IMR-90 (cell line): ENCODE measurements around the gene PHEX. TPM values are rescaled to one million over a fixed set of nuclear protein-coding genes. Genes with fewer than 3 reads are reported as not detected.

ENCODE experiments used
- ATAC-seq: fragments of 200-7000 bp; cut with Tn5 transposase; 2 replicates; pipeline ENCODE4 v1.9.1; 2020; ENCODE audit warnings: low read depth, mild to moderate bottlenecking, moderate library complexity
- BruUV-seq: library from RNA; stranded (reverse); fragments of 400-500 nt; replicated peaks from 2 replicates; lab custom pipeline; 2021; lab: Mats Ljungman, UMichigan
- CTCF ChIA-PET: fragments of 300-600 bp; formaldehyde crosslinking; extraction: SDS; loops from one replicate; lab custom pipeline; 2021; ENCODE audit warnings: antibody characterized with exemption; lab: Yijun Ruan, JAX
- POLR2A ChIA-PET: fragments of 300-600 bp; sonication (Branson Sonifier 250); formaldehyde crosslinking; loops from one replicate; lab custom pipeline; 2022; ENCODE audit warnings: antibody characterized with exemption; ENCODE audit not compliant: unreplicated experiment; lab: Charles Lee
- DNase-seq: peaks from one replicate; pipeline ENCODE4 v3.0.0; 2013
- H2AFZ ChIP-seq: replicated peaks from 2 replicates; pipeline ENCODE3; 2013; ENCODE audit warnings: low read length, mild to moderate bottlenecking; ENCODE audit not compliant: poor library complexity
- H2AK5ac ChIP-seq: 2 replicates; pipeline ENCODE4 v1.6.1; 2013; ENCODE audit warnings: low read depth, low read length, inconsistent platforms
- H2AK9ac ChIP-seq: replicated peaks from 2 replicates; pipeline ENCODE3; 2013; ENCODE audit warnings: mild to moderate bottlenecking, low read depth, low read length, moderate library complexity; ENCODE audit not compliant: poor library complexity
- H2BK120ac ChIP-seq: 2 replicates; pipeline ENCODE4 v1.6.1; 2013; ENCODE audit warnings: low read depth, low read length, inconsistent platforms
- H2BK15ac ChIP-seq: 3 replicates; pipeline ENCODE4 v1.6.1; 2013; ENCODE audit warnings: low read depth, low read length, inconsistent platforms
- H2BK20ac ChIP-seq: 2 replicates; pipeline ENCODE4 v1.6.1; 2013; ENCODE audit warnings: low read depth, mild to moderate bottlenecking, inconsistent platforms, low read length, moderate library complexity
- H2BK5ac ChIP-seq: 2 replicates; pipeline ENCODE4 v1.6.1; 2013; ENCODE audit warnings: mild to moderate bottlenecking, low read depth, low read length, inconsistent platforms; ENCODE audit not compliant: poor library complexity, severe bottlenecking
- H3K14ac ChIP-seq: replicated peaks from 2 replicates; pipeline ENCODE4 v1.6.1; 2013; ENCODE audit warnings: low read depth, low read length, inconsistent platforms
- H3K18ac ChIP-seq: 2 replicates; pipeline ENCODE4 v1.6.1; 2013; ENCODE audit warnings: low read depth, low read length, control low read depth
- H3K23ac ChIP-seq: 2 replicates; pipeline ENCODE4 v1.6.1; 2013; ENCODE audit warnings: low read depth, low read length, inconsistent platforms
- H3K27ac ChIP-seq: 2 replicates; pipeline ENCODE4 v1.5.1; 2013; ENCODE audit warnings: mild to moderate bottlenecking, control low read depth, low read length; ENCODE audit not compliant: insufficient read depth
- H3K27me3 ChIP-seq: 2 replicates; pipeline ENCODE4 v1.6.1; 2013; ENCODE audit warnings: low read length; ENCODE audit not compliant: control insufficient read depth, insufficient read depth
- H3K36me3 ChIP-seq: 2 replicates; pipeline ENCODE4 v1.6.1; 2013; ENCODE audit warnings: low read length, mixed read lengths; ENCODE audit not compliant: control insufficient read depth, insufficient read depth
- H3K4ac ChIP-seq: 2 replicates; pipeline ENCODE4 v1.6.1; 2013; ENCODE audit warnings: low read depth, low read length, inconsistent platforms
- H3K4me1 ChIP-seq: 2 replicates; pipeline ENCODE4 v1.6.1; 2013; ENCODE audit warnings: low read length, mixed read lengths; ENCODE audit not compliant: control insufficient read depth, insufficient read depth
- H3K4me2 ChIP-seq: 2 replicates; pipeline ENCODE4 v1.6.1; 2013; ENCODE audit warnings: low read depth, mild to moderate bottlenecking, control low read depth, low read length, moderate library complexity
- H3K4me3 ChIP-seq: 2 replicates; pipeline ENCODE4 v1.5.1; 2013; ENCODE audit warnings: low read depth, mild to moderate bottlenecking, control low read depth, low read length, moderate library complexity; ENCODE audit not compliant: insufficient read depth
- H3K56ac ChIP-seq: 2 replicates; pipeline ENCODE4 v1.6.1; 2013; ENCODE audit warnings: low read length, inconsistent platforms; ENCODE audit not compliant: insufficient read depth; ENCODE audit errors: extremely low read depth
- H3K79me1 ChIP-seq, 2 experiments: 2 replicates each; pipeline ENCODE4 v1.6.1; 2013; ENCODE audit warnings: low read length in 2 of 2, inconsistent platforms in 1 of 2, low read depth in 1 of 2
- H3K9ac ChIP-seq: 2 replicates; pipeline ENCODE4 v1.6.1; 2013; ENCODE audit warnings: low read depth, low read length, control low read depth
- H3K9me1 ChIP-seq: 2 replicates; pipeline ENCODE4 v1.6.1; 2013; ENCODE audit warnings: low read length, inconsistent platforms; ENCODE audit not compliant: insufficient read depth
- H3K9me3 ChIP-seq: 2 replicates; pipeline ENCODE4 v1.6.1; 2013; ENCODE audit warnings: low read length; ENCODE audit not compliant: control insufficient read depth, insufficient read depth
- H4K20me1 ChIP-seq: 2 replicates; pipeline ENCODE4 v1.6.1; 2013; ENCODE audit warnings: low read length, inconsistent platforms; ENCODE audit not compliant: insufficient read depth
- H4K5ac ChIP-seq: 2 replicates; pipeline ENCODE4 v1.6.1; 2013; ENCODE audit warnings: mild to moderate bottlenecking, low read depth, low read length, control low read depth
- H4K8ac ChIP-seq, 2 experiments: 2 replicates each; pipeline ENCODE4 v1.6.1; 2013; ENCODE audit warnings: low read depth in 2 of 2, low read length in 2 of 2, control low read depth in 1 of 2, inconsistent platforms in 1 of 2
- H4K91ac ChIP-seq: 2 replicates; pipeline ENCODE4 v1.6.1; 2013; ENCODE audit warnings: low read depth, low read length, inconsistent platforms; ENCODE audit not compliant: insufficient read depth
- BHLHE40 ChIP-seq: fragments of 150-350 bp; IDR thresholded peaks from 2 replicates; pipeline ENCODE4 v1.6.1; 2016; ENCODE audit warnings: mild to moderate bottlenecking, low read depth, low read length
- CEBPB ChIP-seq: IDR thresholded peaks from 2 replicates; pipeline ENCODE4 v1.6.1; 2012; ENCODE audit warnings: low read depth, low read length, improper control_type of control experiment
- CHD1 ChIP-seq: IDR thresholded peaks from 2 replicates; pipeline ENCODE4 v1.6.1; 2012; ENCODE audit warnings: low read depth, low read length, improper control_type of control experiment
- CTCF ChIP-seq: conservative IDR thresholded peaks from 2 replicates; pipeline ENCODE4 v1.5.1; 2012; ENCODE audit warnings: mild to moderate bottlenecking, low read depth, low read length, improper control_type of control experiment
- ELK1 ChIP-seq: fragments of 150-350 bp; IDR thresholded peaks from 2 replicates; pipeline ENCODE4 v1.6.1; 2016; ENCODE audit warnings: low read depth, mild to moderate bottlenecking, low read length, moderate library complexity, borderline replicate concordance
- FOS ChIP-seq: fragments of 150-350 bp; IDR thresholded peaks from 2 replicates; pipeline ENCODE4 v1.6.1; 2016; ENCODE audit warnings: low read depth, low read length
- MAFK ChIP-seq: IDR thresholded peaks from 2 replicates; pipeline ENCODE4 v1.6.1; 2012; ENCODE audit warnings: low read depth, low read length, improper control_type of control experiment
- MAZ ChIP-seq: IDR thresholded peaks from 2 replicates; pipeline ENCODE4 v1.6.1; 2012; ENCODE audit warnings: low read depth, mild to moderate bottlenecking, low read length, improper control_type of control experiment, moderate library complexity, borderline replicate concordance
- MXI1 ChIP-seq: IDR thresholded peaks from 2 replicates; pipeline ENCODE4 v1.6.1; 2012; ENCODE audit warnings: low read depth, mild to moderate bottlenecking, low read length, moderate library complexity, borderline replicate concordance
- NFE2L2 ChIP-seq: fragments of 150-350 bp; IDR thresholded peaks from 2 replicates; pipeline ENCODE4 v1.6.1; 2016; ENCODE audit warnings: low read depth, mild to moderate bottlenecking, low read length
- POLR2A ChIP-seq: IDR thresholded peaks from 2 replicates; pipeline ENCODE4 v1.6.1; 2012; ENCODE audit warnings: mild to moderate bottlenecking, low read depth, low read length
- RAD21 ChIP-seq: IDR thresholded peaks from 2 replicates; pipeline ENCODE4 v1.6.1; 2012; ENCODE audit warnings: low read length, improper control_type of control experiment
- RCOR1 ChIP-seq: IDR thresholded peaks from 2 replicates; pipeline ENCODE4 v1.6.1; 2012; ENCODE audit warnings: mild to moderate bottlenecking, low read length, improper control_type of control experiment; ENCODE audit not compliant: insufficient replicate concordance
- RFX5 ChIP-seq: IDR thresholded peaks from 2 replicates; pipeline ENCODE4 v1.8.0; 2012; ENCODE audit warnings: low read depth, mild to moderate bottlenecking, low read length, moderate library complexity
- SMC3 ChIP-seq: fragments of 150-350 bp; IDR thresholded peaks from 2 replicates; pipeline ENCODE4 v1.6.1; 2016; ENCODE audit warnings: low read depth, mild to moderate bottlenecking, antibody characterized with exemption, low read length, moderate library complexity
- USF2 ChIP-seq: fragments of 150-350 bp; IDR thresholded peaks from 2 replicates; pipeline ENCODE4 v1.6.1; 2017; ENCODE audit warnings: mild to moderate bottlenecking, antibody characterized with exemption, low read length, low read depth
- WGBS, 2 experiments: methylation state at CpG; one replicate each; pipeline versions ENCODE4 v1.1.5 to v1.1.7; 2013; ENCODE audit warnings: missing lambda C conversion rate in 2 of 2; ENCODE audit not compliant: insufficient read length in 1 of 2; ENCODE audit errors: extremely low coverage in 2 of 2; 5-methylcytosine and 5-hydroxymethylcytosine counted together
- dilution Hi-C: fragments of 300-500 bp; cut with HindIII; formaldehyde crosslinking; loops from one replicate; pipeline ENCODE4 v1.14.3; 2018; ENCODE audit warnings: low sequenced_read_pairs; ENCODE audit not compliant: unreplicated experiment
- in situ Hi-C: fragments of 300-500 bp; cut with MboI; formaldehyde crosslinking; loops from 3 replicates; pipeline ENCODE4 v1.14.3; 2019; ENCODE audit warnings: low sequenced_read_pairs, inconsistent platforms, mixed read lengths
- intact Hi-C: fragments of 100-400 bp; cut with micrococcal nuclease; formaldehyde crosslinking; loops from 2 replicates; pipeline ENCODE4 v1.10.0; 2022
- polyA plus RNA-seq, 3 experiments: library from polyadenylated mRNA; depleted of rRNA; stranded (reverse); fragments of >200 nt; gene quantifications; 2 replicates each; pipeline ENCODE4 v1.2.3, GENCODE V29; 2012; ENCODE audit warnings: low replicate concordance in 1 of 3
- total RNA-seq: library from RNA; depleted of rRNA; stranded (reverse); fragments of >200 nt; gene quantifications from 2 replicates; pipeline ENCODE4 v1.2.3, GENCODE V29; 2012

PHEX gene
- total and polyA plus RNA-seq, 2 of the 4 experiments (the other 2 are of a cell fraction) = 0.10 to 0.18 TPM

- DNase-seq (peak; percentile 40), ATAC-seq (peak; percentile 26)
- in situ Hi-C loops (no loop called here), intact Hi-C loops (loop anchor here (5.0 kb wide), 1 partner anchor 1336 kb away; no protein-coding TSS in a partner anchor), dilution Hi-C loops (no loop called here)
- H3K14ac ChIP-seq = no peak overlapping the region
- no peaks in the 10 kb centered on the region for H3K9me1 ChIP-seq
- H4K91ac ChIP-seq = no peak overlapping the region
- H3K18ac ChIP-seq = no peak overlapping the region
- TF ChIP-seq BHLHE40 (no peak), RFX5 (no peak), CTCF (no peak), POLR2A (no peak), CHD1 (no peak), NFE2L2 (no peak), MAZ (no peak), CEBPB (no peak), RCOR1 (no peak), USF2 (no peak), FOS (no peak), SMC3 (no peak), MXI1 (no peak), MAFK (no peak), ELK1 (no peak), RAD21 (no peak)
- peaks cover 0 to 4% of the 10 kb centered on the region in 2 experiments; a peak in 3 of 4 replicates for H3K79me1 ChIP-seq
- no peak overlapping the region for H2BK120ac ChIP-seq
- ChIA-PET POLR2A (no interaction called here), CTCF (no interaction called here)
- H4K8ac ChIP-seq = no peak overlapping the region
- WGBS, 2 experiments = no CpG with 5 or more reads among the region's 1 CpG
- H2BK5ac ChIP-seq = no peak overlapping the region
- no peaks in the 10 kb centered on the region for H3K27me3 ChIP-seq
- H3K56ac ChIP-seq = no peak overlapping the region
- H4K20me1 ChIP-seq = no peaks in the 10 kb centered on the region; the same call in 1 of the 2 replicates
- no peak overlapping the region for H3K4me3 ChIP-seq
- H2BK15ac ChIP-seq = no peak overlapping the region
- no peak overlapping the region for H3K27ac ChIP-seq
- no peak overlapping the region for H3K4me2 ChIP-seq
- no peaks in the 10 kb centered on the region for H3K9me3 ChIP-seq
- H2AK5ac ChIP-seq = no peak overlapping the region
- no peak overlapping the region for H2AFZ ChIP-seq
- H2AK9ac ChIP-seq = no peak overlapping the region
- H3K9ac ChIP-seq = no peak overlapping the region
- BruUV-seq = no TSS peak
- H3K4ac ChIP-seq = no peak overlapping the region
- H3K36me3 ChIP-seq = peaks cover 22% of the 10 kb centered on the region
- no peak overlapping the region for H4K5ac ChIP-seq
- no peak overlapping the region for H3K23ac ChIP-seq
- H3K4me1 ChIP-seq = 0 out of 2 replicates have a peak, but pooled peaks cover 2% of the 10 kb centered on the region
- no peak overlapping the region for H2BK20ac ChIP-seq
Observed at GRCh38 chrX:21986596-21986995, 45.5 kb upstream of the PHEX start.
